Fibroblast of pulmonary artery (primary cell): Measurements from ENCODE around the gene TIA1.

Experiments used
- DNase-seq: peaks from one replicate; pipeline ENCODE4 v3.0.0-alpha.2; 2010; ENCODE audit warnings: low read depth
- H3K4me3 ChIP-seq: replicated peaks from 2 replicates; pipeline ENCODE4 v1.5.1; 2011; ENCODE audit warnings: low read depth, mild to moderate bottlenecking, control low read depth, low read length, moderate library complexity
- TF ChIP-seq, protein P1 (sequence below): IDR thresholded peaks from 2 replicates; pipeline ENCODE4 v1.5.1; 2011; ENCODE audit warnings: mild to moderate bottlenecking, control low read depth, low read length, inconsistent platforms; ENCODE audit errors: missing control alignments

The TIA1 gene

GRCh38 chr2:70261501-70261900, 13.1 kb upstream of the TIA1 start:
- H3K4me3 ChIP-seq, result no peak overlapping the region
- TF ChIP-seq, protein P1, sequence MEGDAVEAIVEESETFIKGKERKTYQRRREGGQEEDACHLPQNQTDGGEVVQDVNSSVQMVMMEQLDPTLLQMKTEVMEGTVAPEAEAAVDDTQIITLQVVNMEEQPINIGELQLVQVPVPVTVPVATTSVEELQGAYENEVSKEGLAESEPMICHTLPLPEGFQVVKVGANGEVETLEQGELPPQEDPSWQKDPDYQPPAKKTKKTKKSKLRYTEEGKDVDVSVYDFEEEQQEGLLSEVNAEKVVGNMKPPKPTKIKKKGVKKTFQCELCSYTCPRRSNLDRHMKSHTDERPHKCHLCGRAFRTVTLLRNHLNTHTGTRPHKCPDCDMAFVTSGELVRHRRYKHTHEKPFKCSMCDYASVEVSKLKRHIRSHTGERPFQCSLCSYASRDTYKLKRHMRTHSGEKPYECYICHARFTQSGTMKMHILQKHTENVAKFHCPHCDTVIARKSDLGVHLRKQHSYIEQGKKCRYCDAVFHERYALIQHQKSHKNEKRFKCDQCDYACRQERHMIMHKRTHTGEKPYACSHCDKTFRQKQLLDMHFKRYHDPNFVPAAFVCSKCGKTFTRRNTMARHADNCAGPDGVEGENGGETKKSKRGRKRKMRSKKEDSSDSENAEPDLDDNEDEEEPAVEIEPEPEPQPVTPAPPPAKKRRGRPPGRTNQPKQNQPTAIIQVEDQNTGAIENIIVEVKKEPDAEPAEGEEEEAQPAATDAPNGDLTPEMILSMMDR, result no peak
- DNase-seq, result no peak

DNA sequence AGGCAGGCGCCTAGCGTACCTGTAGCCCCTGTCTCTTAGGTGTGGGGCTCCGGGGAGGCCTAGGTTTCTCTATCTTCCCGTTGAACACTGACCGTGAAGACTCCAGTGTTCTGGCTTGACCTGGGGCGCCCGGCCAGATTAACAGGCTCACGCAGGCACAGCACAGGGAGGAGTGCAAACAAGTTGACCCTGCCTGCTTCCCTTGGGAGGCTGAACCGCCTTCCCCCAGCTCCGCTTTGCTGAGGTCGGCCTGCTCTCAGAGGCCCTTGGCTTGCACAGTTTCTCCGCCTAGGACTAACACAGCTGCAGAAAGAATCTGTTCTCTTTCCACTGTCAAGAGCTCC, 10.1 kb upstream of the TIA1 start:
- TF ChIP-seq, protein P1, result no peak
- H3K4me3 ChIP-seq, result peak overlapping the region; percentile 69
- DNase-seq, result peak; percentile 55

DNA sequence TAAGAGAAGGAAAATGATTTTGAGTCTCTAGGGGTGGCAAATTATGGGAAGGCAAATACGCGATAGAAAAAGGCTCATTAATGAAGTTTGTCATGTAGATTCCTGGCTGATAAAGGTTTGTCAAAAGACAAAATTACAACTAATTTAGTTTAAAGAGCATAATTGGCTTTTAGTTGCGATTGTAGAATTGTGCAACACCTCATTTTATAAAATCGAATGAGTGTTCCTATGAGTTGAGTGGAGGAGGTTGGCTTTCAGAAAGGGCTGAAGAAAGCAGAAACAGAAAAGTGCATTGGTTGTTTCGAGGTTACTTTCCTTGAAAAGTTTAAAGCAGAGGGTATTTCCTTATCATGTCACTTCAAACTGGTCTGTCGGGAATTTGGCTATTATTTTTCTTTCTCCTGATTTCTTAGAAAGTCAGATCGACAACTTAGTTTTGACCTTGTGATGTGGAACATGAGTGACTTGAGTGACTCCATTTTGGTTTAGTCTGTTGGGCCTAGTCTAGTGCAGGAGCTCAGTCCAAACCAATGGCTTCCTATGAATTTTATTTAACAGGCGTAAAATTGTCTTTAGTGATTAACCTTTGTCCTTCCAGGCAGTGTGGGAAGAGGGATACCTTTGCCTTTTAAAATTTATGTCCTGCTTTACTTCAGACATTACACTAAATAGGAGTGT, 7.3 kb upstream of the TIA1 start:
- TF ChIP-seq, protein P1, result no peak
- no peak for DNase-seq
- H3K4me3 ChIP-seq, result no peak overlapping the region

GRCh38 chr2:70250434-70250833, 2.0 kb upstream of the TIA1 start:
- no peak overlapping the region for H3K4me3 ChIP-seq
- no peak for DNase-seq
- TF ChIP-seq, protein P1, result no peak

DNA sequence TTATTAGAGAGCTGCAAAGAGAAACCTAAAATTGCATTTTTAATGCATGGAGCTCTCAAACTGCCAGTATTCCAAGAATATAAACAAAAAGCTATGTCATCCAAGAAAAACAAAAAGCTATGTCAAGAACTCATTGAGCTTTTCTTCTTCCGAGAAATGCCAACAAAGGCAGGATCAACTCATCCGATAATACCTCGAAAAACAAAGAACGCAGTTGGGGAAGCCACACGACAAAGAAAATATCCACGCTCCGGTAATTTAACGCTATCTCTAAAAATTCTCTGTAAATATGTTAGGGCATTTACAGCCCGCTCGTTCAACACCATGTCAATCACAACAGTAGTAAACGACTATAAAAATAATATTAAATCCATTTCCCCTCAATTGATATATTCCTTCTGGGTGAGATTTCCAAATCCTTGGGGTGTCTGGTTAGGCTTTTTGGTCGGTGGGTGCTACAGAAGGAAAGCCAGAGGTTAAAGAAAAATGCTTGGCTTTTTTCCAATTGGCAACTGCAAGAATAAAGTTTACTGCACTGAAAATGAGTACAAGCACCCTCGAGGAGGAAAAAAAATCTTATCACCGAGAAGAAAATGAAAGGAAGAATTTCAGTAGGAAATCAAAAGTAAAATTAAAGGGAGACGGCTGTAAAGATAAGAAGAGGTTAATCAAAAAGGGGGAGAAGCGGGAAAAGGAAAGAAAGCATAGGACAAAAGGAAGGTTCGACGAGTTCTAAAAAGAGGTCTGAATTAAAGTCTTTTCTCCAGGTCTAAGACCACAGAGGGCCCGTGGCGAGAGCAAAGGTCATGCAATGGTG, 856 bp downstream of the TIA1 start:
- TF ChIP-seq, protein P1, result no peak
- peak; percentile 26 for DNase-seq
- H3K4me3 ChIP-seq, result peak overlapping the region; percentile 99

GRCh38 chr2:70243806-70244584, 4.4 kb downstream of the TIA1 start:
- no peak overlapping the region for H3K4me3 ChIP-seq
- DNase-seq, result no peak
- TF ChIP-seq, protein P1, result no peak
